HepG2 (cell line): ENCODE measurements around the gene OPN1LW.
"Not testable (repeated sequence)": the region's sequence is repeated elsewhere in the genome, so short reads cannot be mapped to it uniquely, and the experiment has no call there.

Experiments used
- ADNP ChIP-seq: sonication (generic); formaldehyde crosslinking; IDR thresholded peaks from 2 replicates; pipeline ENCODE4 v1.4.0; 2020; ENCODE audit warnings: missing genetic modification reagents
- FOXK2 ChIP-seq: fragments of 450-650 bp; IDR thresholded peaks from 2 replicates; pipeline ENCODE4 v1.6.1; 2016
- IRF9 ChIP-seq: sonication (generic); formaldehyde crosslinking; IDR thresholded peaks from 2 replicates; pipeline ENCODE4 v1.8.0; 2022; ENCODE audit warnings: missing genetic modification reagents, mild to moderate bottlenecking, borderline replicate concordance
- MAZ ChIP-seq, 2 experiments: sonication (generic) in 1 of 2; formaldehyde crosslinking in 1 of 2; IDR thresholded peaks; 2 replicates each; pipeline versions ENCODE4 v1.5.0 to v1.6.1; 2012 to 2020; ENCODE audit warnings: low read depth in 2 of 2, mild to moderate bottlenecking in 2 of 2, borderline replicate concordance in 1 of 2, improper control_type of control experiment in 1 of 2, low read length in 1 of 2, missing genetic modification reagents in 1 of 2, moderate library complexity in 1 of 2
- POLR2A ChIP-seq, 2 experiments: IDR thresholded peaks; 2 replicates each; pipeline ENCODE4 v1.6.1; 2011; ENCODE audit warnings: low read depth in 2 of 2, low read length in 2 of 2, mild to moderate bottlenecking in 1 of 2, moderate library complexity in 1 of 2; ENCODE audit not compliant: insufficient read depth in 1 of 2
- PRDM10 ChIP-seq: sonication (generic); formaldehyde crosslinking; IDR thresholded peaks from 2 replicates; pipeline ENCODE4 v1.4.0; 2020; ENCODE audit warnings: low read depth, missing genetic modification reagents
- PRMT3 ChIP-seq: sonication (generic); formaldehyde crosslinking; IDR thresholded peaks from 2 replicates; pipeline ENCODE4 v1.8.1; 2022; ENCODE audit warnings: low read depth, mild to moderate bottlenecking, moderate library complexity, missing genetic modification reagents, borderline replicate concordance
- RAD51 ChIP-seq: fragments of 450-650 bp; IDR thresholded peaks from 2 replicates; pipeline ENCODE4 v1.6.1; 2016; ENCODE audit warnings: borderline replicate concordance
- SALL1 ChIP-seq: sonication (generic); formaldehyde crosslinking; IDR thresholded peaks from 2 replicates; pipeline ENCODE4 v1.8.0; 2022; ENCODE audit warnings: mild to moderate bottlenecking, missing genetic modification reagents
- ZBTB21 ChIP-seq: sonication (generic); formaldehyde crosslinking; IDR thresholded peaks from 2 replicates; pipeline ENCODE4 v1.4.0; 2020; ENCODE audit warnings: missing genetic modification reagents
- ZNF274 ChIP-seq: sonication (generic); formaldehyde crosslinking; IDR thresholded peaks from 2 replicates; pipeline ENCODE4 v1.5.1; 2020; ENCODE audit warnings: mild to moderate bottlenecking, missing genetic modification reagents
- ZNF629 ChIP-seq: sonication (generic); formaldehyde crosslinking; conservative IDR thresholded peaks from 2 replicates; pipeline ENCODE4 v1.5.0; 2020; ENCODE audit warnings: missing genetic modification reagents

GRCh38 chrX:154183794-154184193 is 39.8 kb downstream of the OPN1LW start:
- TF ChIP-seq FOXK2; ADNP (CRISPR knock-in tag); POLR2A (IDR thresholded peaks at IDR 0.05; ENCODE audit: insufficient read depth in 1 of 2, low read depth in 2 of 2, low read length in 2 of 2); PRDM10 (CRISPR knock-in tag); MAZ (IDR thresholded peaks at IDR 0.05; ENCODE audit: borderline replicate concordance, low read depth, low read length); MAZ (CRISPR knock-in tag; IDR thresholded peaks at IDR 0.05; ENCODE audit: low read depth); ZNF274 (CRISPR knock-in tag); ZNF629 (CRISPR knock-in tag); IRF9 (CRISPR knock-in tag); RAD51; ZBTB21 (CRISPR knock-in tag); SALL1; PRMT3 (CRISPR knock-in tag): not testable (repeated sequence)
